Breast epithelium (tissue), 4 donors: Measurements from ENCODE around the gene SLC5A11. TPM values are rescaled to one million over a fixed set of nuclear protein-coding genes. Genes with fewer than 3 reads are reported as not detected.
A peak's percentile ranks its signal among the peaks of the same experiment; 100 is the strongest.

Experiments used
- DNase-seq, 2 donors: peaks; one replicate each; pipeline ENCODE4 v3.0.0-alpha.2; 2019; ENCODE audit warnings: low spot score in 2 of 2
- H3K27ac ChIP-seq, 2 donors: fragments of 200-600 bp; sonication (generic) in 1 of 2; one replicate each; pipeline ENCODE4 v1.5.1; 2016 to 2019; ENCODE audit warnings: mild to moderate bottlenecking in 1 of 2
- H3K27me3 ChIP-seq, 2 donors: fragments of 200-600 bp; sonication (generic) in 1 of 2; one replicate each; pipeline versions ENCODE4 v1.5.1 to v1.6.0; 2017 to 2019; ENCODE audit warnings: control low read depth in 1 of 2, mild to moderate bottlenecking in 1 of 2
- H3K36me3 ChIP-seq: fragments of 200-600 bp; one replicate; pipeline ENCODE4 v1.5.1; 2019
- H3K4me1 ChIP-seq, 2 donors: fragments of 200-600 bp; sonication (generic); one replicate each; pipeline ENCODE4 v1.5.1; 2016 to 2019; ENCODE audit warnings: control low read depth in 1 of 2
- H3K4me3 ChIP-seq, 3 donors: fragments of 200-600 bp; sonication (generic); 1 replicate in 2 of 3; 2 replicates in 1 of 3; pipeline ENCODE4 v1.5.1; 2016 to 2019; ENCODE audit warnings: mild to moderate bottlenecking in 3 of 3, moderate library complexity in 2 of 3
- H3K9me3 ChIP-seq, 2 donors: fragments of 200-600 bp; sonication (generic) in 1 of 2; one replicate each; pipeline ENCODE4 v1.5.1; 2016 to 2019; ENCODE audit warnings: control low read depth in 1 of 2
- POLR2A ChIP-seq: fragments of 450-650 bp; IDR thresholded peaks from one replicate; pipeline ENCODE4 v1.6.1; 2016; ENCODE audit warnings: antibody characterized with exemption, mild to moderate bottlenecking, moderate library complexity
- POLR2AphosphoS5 ChIP-seq, 3 donors: sonication (generic); formaldehyde crosslinking; IDR thresholded peaks; one replicate each; pipeline ENCODE4 v1.6.1; 2017; ENCODE audit warnings: antibody characterized with exemption in 3 of 3
- intact Hi-C: fragments of 100-400 bp; cut with DNase I; formaldehyde crosslinking; loops from one replicate; pipeline ENCODE4 v1.15.1; 2023; ENCODE audit warnings: low total_unique reads
- total RNA-seq, 3 donors: library from RNA; depleted of rRNA; stranded (reverse); fragments of >200 nt; gene quantifications; one replicate each; pipeline ENCODE4 v1.1.0, GENCODE V29; 2016
- TF ChIP-seq, protein P1 (sequence below), 3 donors: fragments of 450-650 bp; IDR thresholded peaks; one replicate each; pipeline ENCODE4 v1.5.1; 2016 to 2017; ENCODE audit warnings: antibody characterized with exemption in 3 of 3, mild to moderate bottlenecking in 3 of 3, moderate library complexity in 3 of 3

The SLC5A11 gene
- total RNA-seq, 3 donors from 2014 or later, result 0.16 to 1.8 (median 0.66) TPM

- H3K27me3 ChIP-seq, result no peaks in the 10 kb centered on the region
- TF ChIP-seq, protein P1, sequence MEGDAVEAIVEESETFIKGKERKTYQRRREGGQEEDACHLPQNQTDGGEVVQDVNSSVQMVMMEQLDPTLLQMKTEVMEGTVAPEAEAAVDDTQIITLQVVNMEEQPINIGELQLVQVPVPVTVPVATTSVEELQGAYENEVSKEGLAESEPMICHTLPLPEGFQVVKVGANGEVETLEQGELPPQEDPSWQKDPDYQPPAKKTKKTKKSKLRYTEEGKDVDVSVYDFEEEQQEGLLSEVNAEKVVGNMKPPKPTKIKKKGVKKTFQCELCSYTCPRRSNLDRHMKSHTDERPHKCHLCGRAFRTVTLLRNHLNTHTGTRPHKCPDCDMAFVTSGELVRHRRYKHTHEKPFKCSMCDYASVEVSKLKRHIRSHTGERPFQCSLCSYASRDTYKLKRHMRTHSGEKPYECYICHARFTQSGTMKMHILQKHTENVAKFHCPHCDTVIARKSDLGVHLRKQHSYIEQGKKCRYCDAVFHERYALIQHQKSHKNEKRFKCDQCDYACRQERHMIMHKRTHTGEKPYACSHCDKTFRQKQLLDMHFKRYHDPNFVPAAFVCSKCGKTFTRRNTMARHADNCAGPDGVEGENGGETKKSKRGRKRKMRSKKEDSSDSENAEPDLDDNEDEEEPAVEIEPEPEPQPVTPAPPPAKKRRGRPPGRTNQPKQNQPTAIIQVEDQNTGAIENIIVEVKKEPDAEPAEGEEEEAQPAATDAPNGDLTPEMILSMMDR (IDR thresholded peaks at IDR 0.05), result no peak
- TF ChIP-seq POLR2A (no peak), POLR2AphosphoS5 (IDR thresholded peaks at IDR 0.05) (no peak)
- no peak overlapping the region for H3K4me3 ChIP-seq
- H3K36me3 ChIP-seq, result peaks cover 23% of the 10 kb centered on the region
- no peaks in the 10 kb centered on the region for H3K4me1 ChIP-seq
- no peak for DNase-seq
- peak overlapping the region in 1 of 2 donors; percentile 4 for H3K27ac ChIP-seq
- no peaks in the 10 kb centered on the region for H3K9me3 ChIP-seq
- intact Hi-C loops, result loop anchor here (2.0 kb wide), 1 partner anchor 37 kb away; no protein-coding TSS in a partner anchor
Measured at GRCh38 chr16:24819462-24820040, 26.2 kb upstream of the SLC5A11 start.

GRCh38 chr16:24820522-24820921 lies 25.2 kb upstream of the SLC5A11 start:
- DNase-seq, result no peak
- H3K27ac ChIP-seq, result peak overlapping the region in 1 of 2 donors; percentile 6
- intact Hi-C loops, result loop anchor here (2.0 kb wide), 1 partner anchor 38 kb away; no protein-coding TSS in a partner anchor
- H3K4me3 ChIP-seq, result no peak overlapping the region
- peaks cover 23% of the 10 kb centered on the region for H3K36me3 ChIP-seq
- H3K9me3 ChIP-seq, result no peaks in the 10 kb centered on the region
- no peak for TF ChIP-seq POLR2A
- no peak for TF ChIP-seq POLR2AphosphoS5 (IDR thresholded peaks at IDR 0.05)
- TF ChIP-seq, protein P1 (IDR thresholded peaks at IDR 0.05), result no peak
- H3K27me3 ChIP-seq, result no peaks in the 10 kb centered on the region
- H3K4me1 ChIP-seq, result no peaks in the 10 kb centered on the region

GRCh38 chr16:24821129-24821528 lies 24.6 kb upstream of the SLC5A11 start:
- DNase-seq, result no peak
- Histone ChIP-seq H3K9me3 (no peaks in the 10 kb centered on the region), H3K4me3 (no peak overlapping the region), H3K4me1 (no peaks in the 10 kb centered on the region), H3K36me3 (peaks cover 23% of the 10 kb centered on the region), H3K27ac (peak overlapping the region in 1 of 2 donors; percentile 46), H3K27me3 (no peaks in the 10 kb centered on the region)
- TF ChIP-seq POLR2AphosphoS5 (IDR thresholded peaks at IDR 0.05), result no peak
- TF ChIP-seq, protein P1 (IDR thresholded peaks at IDR 0.05), result no peak
- TF ChIP-seq POLR2A, result no peak
- intact Hi-C loops, result loop anchor here (2.0 kb wide), 1 partner anchor 38 kb away; no protein-coding TSS in a partner anchor

GRCh38 chr16:24822542-24822941 lies 23.2 kb upstream of the SLC5A11 start:
- Histone ChIP-seq H3K4me1 (no peaks in the 10 kb centered on the region), H3K36me3 (peaks cover 22% of the 10 kb centered on the region), H3K4me3 (no peak overlapping the region), H3K27ac (peak overlapping the region in 1 of 2 donors; percentile 46), H3K27me3 (no peaks in the 10 kb centered on the region), H3K9me3 (no peaks in the 10 kb centered on the region)
- intact Hi-C loops, result no loop called here
- no peak for TF ChIP-seq POLR2A
- no peak for TF ChIP-seq POLR2AphosphoS5 (IDR thresholded peaks at IDR 0.05)
- TF ChIP-seq, protein P1 (IDR thresholded peaks at IDR 0.05), result no peak
- DNase-seq, result no peak

DNA sequence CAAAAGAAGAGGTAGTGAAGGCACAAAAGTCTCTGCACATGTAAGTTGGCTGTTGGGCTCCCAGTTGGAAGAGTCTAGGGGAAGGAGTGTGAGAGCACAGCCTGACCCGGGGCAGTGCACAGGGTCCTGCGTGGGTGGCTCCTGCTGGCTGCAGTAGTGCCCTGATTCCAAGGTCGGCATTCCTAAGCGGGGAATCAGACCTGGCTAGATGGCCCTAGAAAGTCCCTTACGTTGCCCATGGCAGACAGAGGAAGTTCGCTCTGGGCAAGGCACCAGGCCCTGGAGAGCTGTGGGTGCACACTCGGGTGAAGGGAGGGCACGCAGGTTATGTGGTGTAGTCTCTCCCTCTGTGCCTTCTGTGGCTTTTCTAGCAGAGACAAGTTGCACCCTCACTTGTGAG lies 22.8 kb upstream of the SLC5A11 start:
- no peak overlapping the region for H3K4me3 ChIP-seq
- H3K9me3 ChIP-seq, result no peaks in the 10 kb centered on the region
- DNase-seq, result no peak
- no peaks in the 10 kb centered on the region for H3K27me3 ChIP-seq
- H3K36me3 ChIP-seq, result peaks cover 17% of the 10 kb centered on the region
- intact Hi-C loops, result no loop called here
- peak overlapping the region in 1 of 2 donors; percentile 46 for H3K27ac ChIP-seq
- TF ChIP-seq POLR2AphosphoS5 (IDR thresholded peaks at IDR 0.05) (no peak), POLR2A (no peak)
- H3K4me1 ChIP-seq, result no peaks in the 10 kb centered on the region
